Measurements from ENCODE around the gene NCKAP5.

DNA sequence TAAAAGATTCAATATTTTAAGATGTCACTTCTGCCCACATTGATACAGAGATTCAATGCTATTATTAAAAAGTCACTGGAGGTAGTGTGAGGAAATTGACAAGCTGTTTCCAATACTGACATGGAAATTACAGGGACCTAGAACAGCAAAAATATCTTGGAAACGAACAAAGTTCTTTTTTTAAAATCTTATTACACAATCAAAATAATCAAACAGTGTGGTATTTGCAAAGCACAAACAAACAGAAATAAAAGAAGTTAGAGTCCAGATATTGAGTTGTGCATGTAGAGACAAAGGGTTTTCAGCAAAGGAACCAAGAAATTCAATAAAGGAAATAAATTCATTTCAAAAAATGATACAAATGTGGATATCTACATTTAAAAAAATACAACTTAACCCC lies 369.6 kb downstream of the NCKAP5 start:
- TF ChIP-seq, protein P1, sequence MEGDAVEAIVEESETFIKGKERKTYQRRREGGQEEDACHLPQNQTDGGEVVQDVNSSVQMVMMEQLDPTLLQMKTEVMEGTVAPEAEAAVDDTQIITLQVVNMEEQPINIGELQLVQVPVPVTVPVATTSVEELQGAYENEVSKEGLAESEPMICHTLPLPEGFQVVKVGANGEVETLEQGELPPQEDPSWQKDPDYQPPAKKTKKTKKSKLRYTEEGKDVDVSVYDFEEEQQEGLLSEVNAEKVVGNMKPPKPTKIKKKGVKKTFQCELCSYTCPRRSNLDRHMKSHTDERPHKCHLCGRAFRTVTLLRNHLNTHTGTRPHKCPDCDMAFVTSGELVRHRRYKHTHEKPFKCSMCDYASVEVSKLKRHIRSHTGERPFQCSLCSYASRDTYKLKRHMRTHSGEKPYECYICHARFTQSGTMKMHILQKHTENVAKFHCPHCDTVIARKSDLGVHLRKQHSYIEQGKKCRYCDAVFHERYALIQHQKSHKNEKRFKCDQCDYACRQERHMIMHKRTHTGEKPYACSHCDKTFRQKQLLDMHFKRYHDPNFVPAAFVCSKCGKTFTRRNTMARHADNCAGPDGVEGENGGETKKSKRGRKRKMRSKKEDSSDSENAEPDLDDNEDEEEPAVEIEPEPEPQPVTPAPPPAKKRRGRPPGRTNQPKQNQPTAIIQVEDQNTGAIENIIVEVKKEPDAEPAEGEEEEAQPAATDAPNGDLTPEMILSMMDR (IDR thresholded peaks at IDR 0.05 in 4 of 5, conservative IDR thresholded peaks at IDR 0.05 in 1 of 5) = no peak
- no peak for TF ChIP-seq POLR2A (IDR thresholded peaks at IDR 0.05)
